PC-9 (cell line): ENCODE data around the gene PPP1R18. TPM values are rescaled to one million over a fixed set of nuclear protein-coding genes. Genes with fewer than 3 reads are reported as not detected.

Experiments used
- BruUV-seq: library from RNA; stranded (reverse); fragments of 400-500 nt; replicated peaks from 2 replicates; lab custom pipeline; 2021; lab: Mats Ljungman, UMichigan
- CTCF ChIA-PET: fragments of 300-600 bp; sonication (Branson Sonifier 250); formaldehyde crosslinking; loops from one replicate; lab custom pipeline; 2022; ENCODE audit warnings: antibody characterized with exemption; lab: Charles Lee
- POLR2A ChIA-PET: fragments of 300-600 bp; sonication (Branson Sonifier 250); formaldehyde crosslinking; loops from one replicate; lab custom pipeline; 2022; ENCODE audit warnings: antibody characterized with exemption; ENCODE audit not compliant: unreplicated experiment; lab: Charles Lee
- DNase-seq, 2 experiments: peaks; one replicate each; pipeline versions ENCODE4 v3.0.0 to v3.0.0-alpha.2; 2015 to 2022; ENCODE audit warnings: mixed read lengths in 1 of 2
- H2AFZ ChIP-seq: fragments of 200-600 bp; sonication (generic); 2 replicates; pipeline ENCODE4 v1.8.1; 2017; ENCODE audit warnings: antibody characterized with exemption
- H3F3A ChIP-seq: fragments of 200-600 bp; sonication (generic); 2 replicates; pipeline ENCODE4 v1.8.1; 2017; ENCODE audit warnings: antibody characterized with exemption, mild to moderate bottlenecking, low read depth; ENCODE audit not compliant: insufficient read depth
- H3K27ac ChIP-seq: fragments of 200-600 bp; sonication (generic); 2 replicates; pipeline ENCODE4 v1.6.1; 2016; ENCODE audit warnings: mixed run types
- H3K27me3 ChIP-seq: fragments of 200-600 bp; sonication (generic); 2 replicates; pipeline ENCODE4 v1.6.1; 2016; ENCODE audit warnings: low read depth, mixed run types; ENCODE audit not compliant: insufficient read depth
- H3K36me3 ChIP-seq: fragments of 200-600 bp; sonication (generic); 2 replicates; pipeline ENCODE4 v1.6.1; 2016; ENCODE audit warnings: low read depth, mixed run types
- H3K4me1 ChIP-seq: fragments of 200-600 bp; sonication (generic); replicated peaks from 2 replicates; pipeline ENCODE4 v1.6.1; 2016; ENCODE audit warnings: mixed run types; ENCODE audit not compliant: insufficient read depth
- H3K4me2 ChIP-seq: fragments of 200-600 bp; sonication (generic); 2 replicates; pipeline ENCODE4 v1.6.1; 2017; ENCODE audit warnings: mixed run types
- H3K4me3 ChIP-seq: fragments of 200-600 bp; sonication (generic); 2 replicates; pipeline ENCODE4 v1.6.1; 2016; ENCODE audit warnings: mixed run types
- H3K79me2 ChIP-seq: fragments of 200-600 bp; sonication (generic); 2 replicates; pipeline ENCODE4 v1.6.1; 2017; ENCODE audit warnings: low read depth, mixed run types
- H3K9me2 ChIP-seq: fragments of 200-600 bp; sonication (generic); 2 replicates; pipeline ENCODE4 v1.8.1; 2017; ENCODE audit warnings: mild to moderate bottlenecking; ENCODE audit not compliant: insufficient read depth
- H3K9me3 ChIP-seq: fragments of 200-600 bp; sonication (generic); 2 replicates; pipeline ENCODE4 v1.8.1; 2016; ENCODE audit warnings: low read depth; ENCODE audit not compliant: insufficient read depth
- H4K20me1 ChIP-seq: fragments of 200-600 bp; sonication (generic); 2 replicates; pipeline ENCODE4 v1.8.1; 2017; ENCODE audit not compliant: insufficient read depth
- EZH2 ChIP-seq: fragments of 200-600 bp; sonication (generic); IDR thresholded peaks from 2 replicates; pipeline ENCODE4 v1.8.0; 2017; ENCODE audit warnings: antibody characterized with exemption, low read depth
- intact Hi-C: fragments of 100-400 bp; cut with micrococcal nuclease; formaldehyde crosslinking; loops from one replicate; pipeline ENCODE4 v1.10.0; 2022; ENCODE audit not compliant: unreplicated experiment
- total RNA-seq: library from RNA; stranded (reverse); gene quantifications from 2 replicates; pipeline ENCODE4 v1.2.3, GENCODE V29; 2021
- TF ChIP-seq, protein P1 (sequence below): fragments of 200-600 bp; sonication (generic); conservative IDR thresholded peaks from 2 replicates; pipeline ENCODE4 v1.6.1; 2017; ENCODE audit warnings: mixed run types, antibody characterized with exemption, mild to moderate bottlenecking, moderate library complexity

The PPP1R18 gene
- total RNA-seq, 1 experiment from 2014 or later: 68.6 TPM

DNA sequence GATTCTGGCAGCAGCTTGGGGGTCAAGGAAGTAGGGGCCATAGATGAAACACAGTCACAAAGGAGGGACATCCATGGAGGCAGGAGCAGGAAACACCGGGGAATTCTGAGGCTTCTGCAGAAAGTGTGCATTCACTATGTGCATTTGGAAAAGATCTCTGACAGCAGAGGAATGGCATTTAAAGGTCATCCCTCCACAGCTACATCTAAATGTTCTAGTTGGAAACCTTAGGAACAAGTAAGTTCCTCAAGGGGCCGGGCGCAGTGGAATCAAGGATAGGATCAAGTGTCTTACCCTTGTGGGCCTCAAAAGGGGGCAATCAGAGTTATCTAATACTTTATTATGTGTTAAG, 30.7 kb downstream of the PPP1R18 start:
- Histone ChIP-seq H3K9me3 (no peaks in the 10 kb centered on the region), H3K27me3 (no peaks in the 10 kb centered on the region), H3K36me3 (peaks cover 18% of the 10 kb centered on the region), H2AFZ (no peak overlapping the region), H3K27ac (no peak overlapping the region), H3K4me2 (no peak overlapping the region), H3K4me1 (no peaks in the 10 kb centered on the region), H3K9me2 (no peaks in the 10 kb centered on the region), H4K20me1 (no peaks in the 10 kb centered on the region), H3K4me3 (no peak overlapping the region), H3F3A (peaks cover 20% of the 10 kb centered on the region; the same call in 1 of the 2 replicates), H3K79me2 (no peaks in the 10 kb centered on the region)
- no peak for TF ChIP-seq EZH2
- TF ChIP-seq, protein P1, sequence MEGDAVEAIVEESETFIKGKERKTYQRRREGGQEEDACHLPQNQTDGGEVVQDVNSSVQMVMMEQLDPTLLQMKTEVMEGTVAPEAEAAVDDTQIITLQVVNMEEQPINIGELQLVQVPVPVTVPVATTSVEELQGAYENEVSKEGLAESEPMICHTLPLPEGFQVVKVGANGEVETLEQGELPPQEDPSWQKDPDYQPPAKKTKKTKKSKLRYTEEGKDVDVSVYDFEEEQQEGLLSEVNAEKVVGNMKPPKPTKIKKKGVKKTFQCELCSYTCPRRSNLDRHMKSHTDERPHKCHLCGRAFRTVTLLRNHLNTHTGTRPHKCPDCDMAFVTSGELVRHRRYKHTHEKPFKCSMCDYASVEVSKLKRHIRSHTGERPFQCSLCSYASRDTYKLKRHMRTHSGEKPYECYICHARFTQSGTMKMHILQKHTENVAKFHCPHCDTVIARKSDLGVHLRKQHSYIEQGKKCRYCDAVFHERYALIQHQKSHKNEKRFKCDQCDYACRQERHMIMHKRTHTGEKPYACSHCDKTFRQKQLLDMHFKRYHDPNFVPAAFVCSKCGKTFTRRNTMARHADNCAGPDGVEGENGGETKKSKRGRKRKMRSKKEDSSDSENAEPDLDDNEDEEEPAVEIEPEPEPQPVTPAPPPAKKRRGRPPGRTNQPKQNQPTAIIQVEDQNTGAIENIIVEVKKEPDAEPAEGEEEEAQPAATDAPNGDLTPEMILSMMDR: no peak
- POLR2A ChIA-PET: no interaction called here
- no peak for DNase-seq
- CTCF ChIA-PET: no interaction called here
- intact Hi-C loops: no loop called here
- no TSS peak for BruUV-seq

DNA sequence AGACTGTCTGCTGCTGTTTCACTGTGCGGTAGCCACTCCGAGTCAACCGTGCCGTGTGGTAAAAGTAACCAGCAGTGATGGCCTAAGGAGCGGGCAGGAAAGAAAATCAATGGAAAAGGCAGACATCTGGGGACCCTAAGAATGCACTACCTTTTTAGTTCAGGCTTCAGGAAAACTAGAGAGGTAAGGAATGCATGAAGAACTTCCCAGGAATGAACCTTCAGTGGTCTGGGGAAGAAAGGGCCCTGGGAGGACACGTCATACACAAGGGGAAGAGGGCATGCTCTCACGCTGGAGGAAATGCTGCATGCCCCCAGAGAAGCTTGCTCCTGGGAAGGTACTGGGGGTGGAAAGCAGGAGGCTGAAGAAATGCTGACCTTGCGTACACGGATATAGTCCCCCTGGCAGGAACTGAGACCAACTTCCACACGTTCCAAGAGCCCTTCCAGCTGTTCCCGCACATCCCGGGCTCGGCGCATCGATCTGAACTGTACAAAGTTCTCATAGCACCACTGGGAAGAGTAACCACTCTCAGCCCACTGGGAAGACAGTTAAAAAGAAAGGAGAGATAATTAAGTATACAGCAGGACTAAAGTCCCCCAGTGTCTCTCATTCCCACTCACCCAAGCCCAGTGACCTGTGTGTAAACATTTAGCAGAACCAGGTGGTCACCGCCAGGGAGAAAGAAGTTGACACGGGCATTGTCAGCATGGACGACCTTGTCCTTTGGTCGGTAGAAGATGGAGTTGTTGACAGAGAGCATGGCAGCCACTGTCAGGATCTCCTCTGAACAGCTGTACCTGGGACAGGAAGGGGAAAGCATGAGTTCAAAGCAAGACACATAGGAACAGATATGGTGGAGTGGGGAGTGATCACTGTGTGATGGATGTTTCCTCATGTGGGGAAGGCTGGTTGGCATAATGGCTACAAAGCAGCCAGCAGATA, 31.4 kb downstream of the PPP1R18 start:
- intact Hi-C loops: no loop called here
- TF ChIP-seq EZH2: no peak
- TF ChIP-seq, protein P1: no peak
- peaks cover 18% of the 10 kb centered on the region for H3K36me3 ChIP-seq

DNA sequence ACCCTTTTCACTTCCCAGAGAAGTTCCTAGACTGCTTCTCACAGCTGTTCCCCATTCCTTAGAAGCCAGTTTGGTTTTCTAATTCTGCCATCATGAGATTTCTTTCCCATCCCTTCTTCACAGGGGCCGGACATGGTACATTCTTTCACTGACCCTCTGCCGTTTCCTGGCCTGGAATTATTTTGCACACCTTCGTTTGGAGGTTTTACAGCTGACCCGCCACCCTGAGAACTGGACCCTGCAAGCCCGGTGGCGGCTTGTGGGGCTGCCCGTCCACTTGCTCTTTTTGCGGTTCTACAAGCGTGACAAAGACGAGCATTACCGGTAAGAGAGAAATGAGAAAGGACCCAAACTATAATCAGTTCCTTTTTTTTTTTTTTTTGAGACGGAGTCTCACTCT, 35.3 kb downstream of the PPP1R18 start:
- no peaks in the 10 kb centered on the region for H3K27me3 ChIP-seq
- H3K79me2 ChIP-seq: peaks cover 26% of the 10 kb centered on the region
- no peak for DNase-seq
- CTCF ChIA-PET: interaction anchor here (0.6 kb wide), 1 partner anchor 15 kb away, joined by 4 read pairs; no protein-coding TSS in a partner anchor
- H3K27ac ChIP-seq: no peak overlapping the region
- no peaks in the 10 kb centered on the region for H3K9me3 ChIP-seq
- H3K4me1 ChIP-seq: peaks cover 6% of the 10 kb centered on the region
- H3K36me3 ChIP-seq: peaks cover 13% of the 10 kb centered on the region
- H3F3A ChIP-seq: peaks cover 28% of the 10 kb centered on the region; the same call in 1 of the 2 replicates
- TF ChIP-seq EZH2: no peak
- TF ChIP-seq, protein P1: no peak
- H3K4me3 ChIP-seq: no peak overlapping the region
- no peak overlapping the region for H3K4me2 ChIP-seq
- H4K20me1 ChIP-seq: peaks cover 4% of the 10 kb centered on the region; the same call in 1 of the 2 replicates
- no peaks in the 10 kb centered on the region for H3K9me2 ChIP-seq
- H2AFZ ChIP-seq: no peak overlapping the region
- POLR2A ChIA-PET: no interaction called here
- BruUV-seq: no TSS peak
- intact Hi-C loops: no loop called here

More for the DNA sequence above, 31.4 kb downstream of the PPP1R18 start:
- Histone ChIP-seq H2AFZ (no peak overlapping the region), H3K4me3 (no peak overlapping the region), H3K9me3 (no peaks in the 10 kb centered on the region), H3F3A (peaks cover 24% of the 10 kb centered on the region; the same call in 1 of the 2 replicates), H4K20me1 (no peaks in the 10 kb centered on the region), H3K4me1 (no peaks in the 10 kb centered on the region), H3K27me3 (no peaks in the 10 kb centered on the region), H3K27ac (no peak overlapping the region), H3K4me2 (no peak overlapping the region), H3K79me2 (no peaks in the 10 kb centered on the region), H3K9me2 (no peaks in the 10 kb centered on the region)
- CTCF ChIA-PET: no interaction called here
- POLR2A ChIA-PET: no interaction called here
- no peak for DNase-seq
- no TSS peak for BruUV-seq
